HT-29 (cell line): Measurements from ENCODE around the gene TNNT1. TPM values are rescaled to one million over a fixed set of nuclear protein-coding genes. Genes with fewer than 3 reads are reported as not detected.

ENCODE experiments used
- DNase-seq: peaks from one replicate; pipeline ENCODE4 v3.0.0-alpha.2; 2015; ENCODE audit warnings: low spot score
- small RNA-seq: library from RNA; depleted of rRNA; stranded (forward); fragments of <200 nt; gene quantifications from one replicate; pipeline ENCODE3, GENCODE V24; 2014
- total RNA-seq: library from RNA; depleted of rRNA; stranded (reverse); fragments of >200 nt; shearing (Covaris generic); gene quantifications from 2 replicates; pipeline ENCODE4 v1.2.3, GENCODE V29; 2014; rRNA removed

Gene TNNT1
- total RNA-seq, 1 experiment from 2014 or later = 5.0 TPM

GRCh38 chr19:55091126-55091910 lies 57.7 kb downstream of the TNNT1 start:
- DNase-seq = no peak

GRCh38 chr19:55090564-55090963 lies 58.4 kb downstream of the TNNT1 start:
- DNase-seq = no peak

GRCh38 chr19:55089342-55089944 lies 59.6 kb downstream of the TNNT1 start:
- no peak for DNase-seq

DNA sequence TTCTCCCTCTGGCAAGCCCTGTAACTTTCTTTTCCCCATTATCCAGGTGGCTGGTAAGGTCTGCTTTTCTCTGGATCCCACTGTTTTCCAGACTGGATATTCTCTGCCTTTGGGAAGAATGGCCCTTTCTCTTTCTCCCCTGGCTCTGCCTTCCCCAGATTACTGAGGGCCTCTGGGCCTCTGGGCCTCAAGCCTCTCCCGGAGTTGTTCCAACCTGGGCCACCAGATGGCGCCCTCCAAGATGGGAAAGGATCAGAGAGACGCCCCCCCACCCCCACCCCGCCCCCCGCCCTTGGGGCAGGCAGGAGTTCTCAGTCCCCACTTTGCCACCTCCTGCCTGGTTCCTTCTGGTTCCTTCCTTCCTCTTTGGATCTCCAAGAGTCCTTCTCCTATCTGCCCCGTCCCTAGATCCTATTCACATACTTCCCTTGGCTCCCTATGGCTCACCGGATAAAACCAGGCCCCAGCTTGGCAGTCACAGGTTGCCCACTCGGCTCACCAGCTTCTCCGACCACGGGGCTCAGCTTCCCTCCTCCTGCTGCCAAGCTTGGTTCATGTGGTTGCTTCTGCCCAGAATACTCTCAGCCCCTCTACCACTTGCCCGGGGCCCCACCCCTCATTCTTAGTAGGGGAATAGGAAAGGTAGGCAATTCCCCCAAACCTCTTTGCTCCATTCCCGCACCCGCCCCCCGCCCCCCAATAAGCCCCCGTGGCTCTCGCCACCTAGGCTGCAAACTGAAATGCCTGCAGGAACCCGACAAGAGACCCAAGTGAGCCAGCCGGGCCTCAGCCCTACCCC lies 60.3 kb downstream of the TNNT1 start:
- DNase-seq = peak; percentile 97

- DNase-seq = no peak
Observed at GRCh38 chr19:55088021-55088451, 61.0 kb downstream of the TNNT1 start.

GRCh38 chr19:55087542-55087901 lies 61.5 kb downstream of the TNNT1 start:
- no peak for DNase-seq

DNA sequence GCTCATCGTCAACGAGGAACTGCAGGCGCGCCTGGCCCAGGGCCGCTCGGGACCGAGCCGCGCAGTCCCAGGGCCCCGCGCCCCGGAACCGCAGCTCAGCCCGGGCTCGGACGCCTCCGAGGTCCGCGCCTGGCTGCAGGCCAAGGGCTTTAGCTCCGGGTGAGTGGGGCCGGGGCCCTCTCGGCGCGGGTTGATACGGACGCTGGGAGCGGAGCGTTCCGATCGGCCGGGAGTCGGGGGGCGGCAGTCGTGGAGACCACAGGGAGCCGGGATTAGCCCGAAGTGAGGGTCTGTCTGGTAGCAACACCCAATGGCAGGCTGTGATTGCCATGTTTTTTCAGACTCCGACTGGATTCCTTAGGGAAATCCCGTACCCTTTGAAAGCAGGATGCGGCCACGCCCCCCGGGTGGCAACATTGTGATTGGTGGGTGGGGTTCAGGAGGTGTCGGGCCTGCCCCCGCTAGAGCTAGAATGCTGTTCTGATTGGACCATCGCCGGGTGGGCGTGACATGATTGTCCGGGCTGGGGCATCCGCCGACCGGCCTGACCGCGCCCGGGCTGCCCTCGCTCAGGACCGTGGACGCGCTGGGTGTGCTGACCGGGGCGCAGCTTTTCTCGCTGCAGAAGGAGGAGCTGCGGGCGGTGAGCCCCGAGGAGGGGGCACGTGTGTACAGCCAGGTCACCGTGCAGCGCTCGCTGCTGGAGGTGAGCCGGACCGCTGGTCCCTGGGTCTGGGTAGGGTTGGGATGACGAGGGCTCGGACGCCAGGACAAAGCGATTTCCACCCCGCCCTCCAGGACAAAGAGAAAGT lies 62.1 kb downstream of the TNNT1 start:
- no peak for DNase-seq

DNA sequence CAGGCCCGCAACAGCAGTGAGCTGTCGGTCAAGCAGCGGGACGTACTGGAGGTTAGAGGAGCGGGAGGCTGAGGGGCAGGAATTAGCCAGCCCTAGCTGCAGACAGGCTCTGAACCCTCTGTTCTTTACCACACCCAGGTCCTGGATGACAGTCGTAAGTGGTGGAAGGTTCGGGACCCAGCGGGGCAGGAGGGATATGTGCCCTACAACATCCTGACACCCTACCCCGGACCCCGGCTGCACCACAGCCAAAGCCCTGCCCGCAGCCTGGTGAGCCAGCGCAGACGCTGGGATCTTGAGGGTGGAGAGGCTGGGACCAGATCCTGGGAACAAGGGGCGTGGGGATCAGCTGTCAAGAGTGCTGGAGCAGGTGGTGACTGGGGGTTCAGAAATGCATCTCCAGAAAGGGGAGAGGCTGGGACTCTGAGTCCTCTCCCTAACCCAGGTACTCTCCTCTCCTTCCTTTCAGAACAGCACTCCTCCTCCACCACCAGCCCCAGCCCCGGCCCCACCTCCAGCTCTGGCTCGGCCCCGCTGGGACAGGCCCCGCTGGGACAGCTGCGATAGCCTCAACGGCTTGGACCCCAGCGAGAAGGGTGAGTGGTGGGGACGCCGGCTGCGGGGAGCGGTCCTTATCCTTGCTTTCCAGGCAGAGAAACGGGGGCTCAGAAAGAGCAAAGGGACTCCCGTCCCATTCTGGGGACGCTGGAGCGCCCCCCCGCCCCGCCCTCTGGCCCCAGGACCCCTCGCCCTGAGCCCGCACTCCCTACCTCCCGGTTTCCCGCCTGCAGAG lies 62.9 kb downstream of the TNNT1 start:
- DNase-seq = no peak

GRCh38 chr19:55084416-55084815 lies 64.6 kb downstream of the TNNT1 start:
- no peak for DNase-seq

GRCh38 chr19:55083004-55083850 lies 65.8 kb downstream of the TNNT1 start:
- DNase-seq = no peak

Small RNA genes within 50 kb of the gene (small RNA-seq; reads per million reads assigned to genes)
- gene MIR7975 (0.50 reads per million), gene RF01210 (not detected)

Other genes with a start within 250 kb of the TNNT1 start
- gene NCR1, start 243.1 kb downstream of the TNNT1 start, total RNA-seq = not detected in 2 replicates
- not detected in 2 replicates for gene NLRP7, start 201.7 kb downstream of the TNNT1 start, total RNA-seq
- gene NLRP2, start 182.8 kb downstream of the TNNT1 start, total RNA-seq = not detected in 2 replicates
- gene GP6, start 110.9 kb downstream of the TNNT1 start, total RNA-seq = 0.05 TPM in 1 of 2 replicates, not detected in the other
- gene RDH13, start 86.1 kb downstream of the TNNT1 start, total RNA-seq = 107 and 119 TPM in 2 replicates
- 543 and 612 TPM in 2 replicates for gene EPS8L1, start 73.3 kb downstream of the TNNT1 start, total RNA-seq
- 227 and 261 TPM in 2 replicates for gene PPP1R12C, start 31.6 kb downstream of the TNNT1 start, total RNA-seq
- 11.1 and 20.3 TPM in 2 replicates for gene TNNI3, start 8.5 kb upstream of the TNNT1 start, total RNA-seq
- gene DNAAF3, start 17.4 kb upstream of the TNNT1 start, total RNA-seq = 17.3 and 21.1 TPM in 2 replicates
- gene SYT5, start 31.1 kb upstream of the TNNT1 start, total RNA-seq = 0.71 and 1.5 TPM in 2 replicates
- 87.1 and 103 TPM in 2 replicates for gene PTPRH, start 60.3 kb upstream of the TNNT1 start, total RNA-seq
- 9.9 and 10.6 TPM in 2 replicates for gene TMEM86B, start 79.6 kb upstream of the TNNT1 start, total RNA-seq
- 111 and 131 TPM in 2 replicates for gene PPP6R1, start 109.8 kb upstream of the TNNT1 start, total RNA-seq
- gene HSPBP1, start 130.9 kb upstream of the TNNT1 start, total RNA-seq = 173 and 177 TPM in 2 replicates
- 0.37 and 1.9 TPM in 2 replicates for gene BRSK1, start 134.8 kb upstream of the TNNT1 start, total RNA-seq
- 12.5 and 19.7 TPM in 2 replicates for gene TMEM150B, start 176.1 kb upstream of the TNNT1 start, total RNA-seq
- 86.3 and 96.2 TPM in 2 replicates for gene KMT5C, start 190.7 kb upstream of the TNNT1 start, total RNA-seq
- gene COX6B2, start 205.5 kb upstream of the TNNT1 start, total RNA-seq = 0.92 and 2.7 TPM in 2 replicates
- not detected in 2 replicates for gene GARIN5B, start 214.1 kb upstream of the TNNT1 start, total RNA-seq
- 0.31 and 2.8 TPM in 2 replicates for gene IL11, start 221.3 kb upstream of the TNNT1 start, total RNA-seq
- gene TMEM190, start 227.6 kb upstream of the TNNT1 start, total RNA-seq = not detected in 2 replicates
- gene TMEM238, start 235.1 kb upstream of the TNNT1 start, total RNA-seq = 87.8 and 92.7 TPM in 2 replicates
- gene RPL28, start 236.7 kb upstream of the TNNT1 start, total RNA-seq = 1,121 and 1,134 TPM in 2 replicates